ENCODE measurements around the gene UBAP2. TPM values are rescaled to one million over a fixed set of nuclear protein-coding genes. Genes with fewer than 3 reads are reported as not detected.

UBAP2 gene
- polyA plus RNA-seq, 2 donors: 12.6 to 15.6 TPM

DNA sequence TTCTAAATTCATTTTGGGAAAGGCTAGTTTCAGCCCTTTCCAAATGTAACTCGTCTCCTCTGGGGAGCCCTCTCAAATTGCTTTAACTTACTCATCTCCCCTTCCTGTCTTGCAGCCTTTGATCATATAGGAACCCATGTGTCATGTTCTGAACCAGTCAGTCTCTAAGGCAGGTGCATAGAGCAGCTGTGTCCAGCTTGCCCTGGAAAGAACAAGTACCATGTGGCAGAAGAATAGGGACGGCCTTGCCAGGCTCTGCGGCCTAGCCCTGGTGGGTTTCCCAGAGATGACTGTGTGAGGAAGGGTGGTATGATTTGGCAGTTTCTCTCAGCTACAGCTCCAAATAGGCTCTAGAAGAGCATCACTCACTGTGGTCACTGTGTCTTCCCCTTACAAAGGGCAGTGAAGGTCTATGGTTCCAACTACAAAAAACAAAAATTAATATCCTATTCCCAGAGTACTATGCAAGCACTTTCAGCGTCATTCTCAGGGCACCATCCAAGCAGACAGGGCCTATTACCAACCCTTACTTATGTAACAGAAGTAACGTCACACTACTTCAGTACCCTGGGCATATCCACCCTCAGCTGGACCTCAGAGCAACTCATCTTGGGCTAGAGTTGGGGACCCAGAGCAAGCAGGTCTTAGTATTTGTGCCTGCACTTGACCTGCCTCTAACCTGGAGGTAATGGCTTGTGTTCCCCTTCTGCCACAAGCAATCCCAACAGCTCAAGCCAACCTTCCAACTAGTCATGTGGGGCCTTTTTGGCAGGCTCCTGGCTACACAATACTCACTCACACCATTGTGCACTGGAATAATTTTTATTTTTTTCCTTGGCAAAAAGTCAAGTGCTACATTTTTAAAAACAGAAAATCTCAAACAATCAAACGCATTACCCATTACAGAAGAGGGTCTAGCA, 37.2 kb upstream of the UBAP2 start:
- Histone ChIP-seq H3K27me3 (ENCODE audit: control insufficient read depth in 1 of 2, insufficient read depth in 2 of 2, low read length in 2 of 2) (no peaks in the 10 kb centered on the region), H3K27ac (ENCODE audit: low read depth in 2 of 2, low read length in 1 of 2) (no peak overlapping the region), H3K4me1 (ENCODE audit: control insufficient read depth in 2 of 2, insufficient read depth in 2 of 2, low read length in 1 of 2) (peaks cover 0 to 2% of the 10 kb centered on the region in 2 donors)

DNA sequence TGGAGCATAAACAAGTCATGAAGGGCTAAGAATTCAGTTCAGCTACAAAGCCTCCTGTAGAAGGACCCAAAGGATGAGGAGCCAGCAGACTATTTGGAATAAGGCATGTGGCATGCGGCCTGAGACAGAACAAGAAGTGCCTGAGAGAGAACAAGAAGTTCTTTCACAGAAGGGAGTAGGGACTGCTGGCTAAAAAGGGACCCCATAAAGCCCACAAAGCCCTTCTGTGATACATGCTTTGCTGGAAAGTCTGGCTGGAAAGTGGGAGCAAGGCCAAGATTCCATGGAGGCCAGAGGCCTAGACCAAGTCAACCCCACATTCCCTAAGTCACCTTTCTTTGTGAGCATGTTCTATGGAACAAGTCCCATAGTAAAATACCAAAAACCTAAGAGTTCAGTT, 35.9 kb upstream of the UBAP2 start:
- Histone ChIP-seq H3K27ac (ENCODE audit: low read depth in 2 of 2, low read length in 1 of 2) (no peak overlapping the region), H3K4me3 (ENCODE audit: low read depth in 1 of 2, low read length in 2 of 2) (no peak overlapping the region), H3K36me3 (ENCODE audit: control insufficient read depth in 2 of 2, insufficient read depth in 2 of 2, low read length in 1 of 2) (peaks cover 11 to 24% of the 10 kb centered on the region in 2 donors), H3K9me3 (ENCODE audit: control insufficient read depth in 2 of 2, insufficient read depth in 1 of 2, low read depth in 1 of 2, low read length in 1 of 2) (no peaks in the 10 kb centered on the region), H3K4me1 (ENCODE audit: control insufficient read depth in 2 of 2, insufficient read depth in 2 of 2, low read length in 1 of 2) (peaks cover 0 to 2% of the 10 kb centered on the region in 2 donors), H3K27me3 (ENCODE audit: control insufficient read depth in 1 of 2, insufficient read depth in 2 of 2, low read length in 2 of 2) (no peaks in the 10 kb centered on the region)
- 25 to 27% methylated on average over 1 of the region's 1 CpG for WGBS, 2 donors

More for the DNA sequence above, 37.2 kb upstream of the UBAP2 start:
- Histone ChIP-seq H3K36me3 (ENCODE audit: control insufficient read depth in 2 of 2, insufficient read depth in 2 of 2, low read length in 1 of 2) (peaks cover 11 to 27% of the 10 kb centered on the region in 2 donors), H3K9me3 (ENCODE audit: control insufficient read depth in 2 of 2, insufficient read depth in 1 of 2, low read depth in 1 of 2, low read length in 1 of 2) (no peaks in the 10 kb centered on the region), H3K4me3 (ENCODE audit: low read depth in 1 of 2, low read length in 2 of 2) (no peak overlapping the region)
- 84 to 89% methylated on average over 6 of the region's 6 CpGs for WGBS, 2 donors

DNA sequence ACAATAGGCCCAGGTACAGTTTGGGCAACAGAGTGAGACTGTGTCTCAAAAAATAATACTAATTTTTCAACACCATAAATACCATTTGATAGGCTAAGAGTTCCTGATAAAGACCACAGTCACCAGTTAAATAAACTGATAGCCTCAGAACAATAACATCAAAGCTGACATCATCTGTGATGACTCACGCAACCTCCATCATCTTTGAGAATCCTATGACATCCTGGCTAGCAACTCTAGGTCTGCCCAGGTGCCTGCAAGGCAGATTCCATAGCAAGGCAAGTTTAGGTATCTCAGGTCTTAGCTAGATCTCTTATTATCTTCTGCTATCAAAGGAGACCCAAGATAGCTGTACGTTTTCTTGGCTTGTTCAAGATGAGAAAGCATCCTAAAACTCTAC, 30.5 kb upstream of the UBAP2 start:
- Histone ChIP-seq H3K4me3 (ENCODE audit: low read depth in 1 of 2, low read length in 2 of 2) (no peak overlapping the region), H3K27ac (ENCODE audit: low read depth in 2 of 2, low read length in 1 of 2) (no peak overlapping the region)

DNA sequence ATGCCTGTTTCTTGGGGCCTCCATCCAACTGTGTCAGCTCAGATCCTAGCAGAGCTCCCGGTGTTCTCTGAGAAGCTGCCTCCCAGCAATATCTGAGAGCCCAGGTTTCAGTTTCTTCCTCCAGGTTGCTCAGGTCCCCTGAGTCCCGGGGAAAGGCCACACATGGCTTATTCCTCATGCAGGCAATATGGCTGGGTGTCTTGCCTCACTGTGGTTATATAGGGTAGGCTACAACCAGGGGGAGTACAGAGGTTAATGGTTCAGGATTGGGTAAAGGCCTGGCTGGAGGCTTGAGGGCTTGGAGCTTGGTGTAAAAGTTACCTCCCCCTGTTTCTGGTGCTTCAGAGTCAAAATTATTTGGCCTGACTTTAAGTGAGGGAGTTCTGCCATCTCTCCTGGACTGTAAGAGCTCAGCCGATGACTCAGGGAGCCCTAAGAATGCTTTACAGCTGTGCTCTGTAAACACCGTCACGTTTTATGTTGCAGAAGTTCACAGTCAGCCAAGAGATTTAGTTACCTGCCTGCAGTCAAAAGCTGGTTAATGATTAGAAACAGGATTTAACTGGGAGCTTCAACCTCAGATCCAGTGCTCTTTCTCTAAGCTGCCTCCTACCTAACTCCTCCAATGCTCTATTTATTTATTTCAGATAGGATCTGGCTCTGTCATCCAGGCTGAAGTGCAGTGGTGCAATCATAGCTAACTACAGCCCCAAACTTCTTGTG, 24.3 kb upstream of the UBAP2 start:
- H3K27ac ChIP-seq (ENCODE audit: low read depth in 2 of 2, low read length in 1 of 2): peak overlapping the region; percentile 85 to 92
- H3K4me3 ChIP-seq (ENCODE audit: low read depth in 1 of 2, low read length in 2 of 2): no peak overlapping the region
- H3K9me3 ChIP-seq (ENCODE audit: control insufficient read depth in 2 of 2, insufficient read depth in 1 of 2, low read depth in 1 of 2, low read length in 1 of 2): no peaks in the 10 kb centered on the region
- H3K27me3 ChIP-seq (ENCODE audit: control insufficient read depth in 1 of 2, insufficient read depth in 2 of 2, low read length in 2 of 2): no peaks in the 10 kb centered on the region
- 34 to 39% methylated on average over 5 of the region's 5 CpGs for WGBS, 2 donors
- no peaks in the 10 kb centered on the region for H3K36me3 ChIP-seq (ENCODE audit: control insufficient read depth in 2 of 2, insufficient read depth in 2 of 2, low read length in 1 of 2)
- peaks cover 0 to 5% of the 10 kb centered on the region in 2 donors for H3K4me1 ChIP-seq (ENCODE audit: control insufficient read depth in 2 of 2, insufficient read depth in 2 of 2, low read length in 1 of 2)

More for the DNA sequence above, 30.5 kb upstream of the UBAP2 start:
- 76 to 80% methylated on average over 2 of the region's 2 CpGs for WGBS, 2 donors
- Histone ChIP-seq H3K4me1 (ENCODE audit: control insufficient read depth in 2 of 2, insufficient read depth in 2 of 2, low read length in 1 of 2) (no peaks in the 10 kb centered on the region), H3K27me3 (ENCODE audit: control insufficient read depth in 1 of 2, insufficient read depth in 2 of 2, low read length in 2 of 2) (no peaks in the 10 kb centered on the region), H3K9me3 (ENCODE audit: control insufficient read depth in 2 of 2, insufficient read depth in 1 of 2, low read depth in 1 of 2, low read length in 1 of 2) (no peaks in the 10 kb centered on the region), H3K36me3 (ENCODE audit: control insufficient read depth in 2 of 2, insufficient read depth in 2 of 2, low read length in 1 of 2) (no peaks in the 10 kb centered on the region)

DNA sequence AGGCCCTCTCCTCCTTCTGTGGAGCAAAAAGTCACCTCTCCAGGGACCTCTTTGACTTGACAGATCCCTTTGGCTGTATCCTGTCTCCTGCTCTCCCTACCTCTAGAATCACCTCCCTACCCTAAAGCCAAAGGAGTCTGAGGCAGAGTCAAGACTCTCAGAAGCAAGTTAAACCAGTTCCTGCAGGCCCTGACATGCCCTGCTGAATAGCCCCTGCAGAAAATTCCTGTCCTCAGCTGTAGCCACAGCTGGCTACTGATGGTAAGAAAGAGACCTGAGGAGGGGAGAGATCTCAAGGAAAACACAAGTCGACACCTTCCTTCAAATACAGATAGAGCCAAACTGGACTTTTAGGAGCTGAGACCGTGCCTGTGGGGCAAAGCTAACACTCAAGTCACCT, 23.7 kb upstream of the UBAP2 start:
- Histone ChIP-seq H3K4me1 (ENCODE audit: control insufficient read depth in 2 of 2, insufficient read depth in 2 of 2, low read length in 1 of 2) (peaks cover 0 to 5% of the 10 kb centered on the region in 2 donors), H3K36me3 (ENCODE audit: control insufficient read depth in 2 of 2, insufficient read depth in 2 of 2, low read length in 1 of 2) (no peaks in the 10 kb centered on the region), H3K9me3 (ENCODE audit: control insufficient read depth in 2 of 2, insufficient read depth in 1 of 2, low read depth in 1 of 2, low read length in 1 of 2) (no peaks in the 10 kb centered on the region), H3K27ac (ENCODE audit: low read depth in 2 of 2, low read length in 1 of 2) (peak overlapping the region; percentile 85 to 92), H3K4me3 (ENCODE audit: low read depth in 1 of 2, low read length in 2 of 2) (no peak overlapping the region), H3K27me3 (ENCODE audit: control insufficient read depth in 1 of 2, insufficient read depth in 2 of 2, low read length in 2 of 2) (no peaks in the 10 kb centered on the region)
- 50 to 66% methylated on average over 2 of the region's 2 CpGs for WGBS, 2 donors

DNA sequence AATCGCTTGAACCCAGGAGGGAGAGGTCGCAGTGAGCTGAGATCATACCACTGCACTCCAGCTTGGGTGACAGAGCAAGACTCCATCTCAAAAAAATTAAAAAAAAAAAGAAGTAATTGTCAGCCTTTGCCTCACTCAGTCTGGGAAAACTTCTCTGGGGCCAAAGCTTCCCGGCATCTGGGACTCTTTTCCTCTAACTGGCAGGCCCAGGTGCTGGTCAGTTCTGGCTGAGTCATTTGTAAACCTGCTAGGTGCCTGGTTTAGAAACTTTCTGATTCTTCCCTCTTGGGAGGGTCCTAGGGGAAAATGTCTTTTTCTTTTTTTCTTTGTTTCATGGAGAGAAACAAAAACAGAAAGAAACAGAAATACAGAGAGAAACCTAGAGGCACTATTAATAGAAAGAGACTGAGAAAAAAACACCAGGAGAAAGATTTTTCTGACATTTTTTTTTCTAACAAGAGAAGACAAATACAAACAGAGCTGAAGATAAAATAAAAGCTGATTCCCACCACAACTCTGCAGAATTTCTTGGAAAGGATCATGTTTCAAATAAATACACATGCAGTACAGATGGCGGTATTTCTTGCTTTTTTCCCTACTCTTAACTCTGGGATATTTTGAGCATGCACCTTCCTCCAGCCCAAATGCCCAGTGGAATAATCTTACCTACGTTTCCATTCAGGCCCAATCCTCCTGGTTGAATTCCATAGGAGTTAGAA, 22.1 kb upstream of the UBAP2 start:
- Histone ChIP-seq H3K27ac (ENCODE audit: low read depth in 2 of 2, low read length in 1 of 2) (no peak overlapping the region), H3K4me3 (ENCODE audit: low read depth in 1 of 2, low read length in 2 of 2) (no peak overlapping the region), H3K36me3 (ENCODE audit: control insufficient read depth in 2 of 2, insufficient read depth in 2 of 2, low read length in 1 of 2) (no peaks in the 10 kb centered on the region), H3K27me3 (ENCODE audit: control insufficient read depth in 1 of 2, insufficient read depth in 2 of 2, low read length in 2 of 2) (no peaks in the 10 kb centered on the region), H3K4me1 (ENCODE audit: control insufficient read depth in 2 of 2, insufficient read depth in 2 of 2, low read length in 1 of 2) (peaks cover 0 to 5% of the 10 kb centered on the region in 2 donors), H3K9me3 (ENCODE audit: control insufficient read depth in 2 of 2, insufficient read depth in 1 of 2, low read depth in 1 of 2, low read length in 1 of 2) (no peaks in the 10 kb centered on the region)
- WGBS, 2 donors: 71 to 80% methylated on average over 5 of the region's 5 CpGs

DNA sequence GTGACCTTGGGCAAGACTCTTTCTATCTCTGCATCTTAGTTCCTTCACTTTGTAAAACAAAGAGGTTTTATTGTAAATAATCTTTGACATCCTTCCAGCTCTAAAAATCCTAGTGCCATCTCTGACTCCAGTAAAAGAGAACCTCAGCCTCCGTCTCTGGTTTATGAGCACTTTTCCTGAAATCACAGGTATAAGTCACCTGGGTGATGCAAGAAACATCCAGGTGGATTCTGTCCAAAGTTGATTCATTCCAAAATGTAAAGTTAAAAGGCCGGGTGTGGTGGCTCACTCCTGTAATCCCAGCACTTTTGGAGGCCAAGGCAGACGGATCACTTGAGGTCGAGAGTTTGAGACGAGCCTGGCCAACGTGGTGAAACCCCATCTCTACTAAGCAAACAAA, 21.1 kb upstream of the UBAP2 start:
- Histone ChIP-seq H3K36me3 (ENCODE audit: control insufficient read depth in 2 of 2, insufficient read depth in 2 of 2, low read length in 1 of 2) (no peaks in the 10 kb centered on the region), H3K4me1 (ENCODE audit: control insufficient read depth in 2 of 2, insufficient read depth in 2 of 2, low read length in 1 of 2) (peaks cover 0 to 5% of the 10 kb centered on the region in 2 donors), H3K4me3 (ENCODE audit: low read depth in 1 of 2, low read length in 2 of 2) (no peak overlapping the region), H3K9me3 (ENCODE audit: control insufficient read depth in 2 of 2, insufficient read depth in 1 of 2, low read depth in 1 of 2, low read length in 1 of 2) (no peaks in the 10 kb centered on the region), H3K27me3 (ENCODE audit: control insufficient read depth in 1 of 2, insufficient read depth in 2 of 2, low read length in 2 of 2) (no peaks in the 10 kb centered on the region), H3K27ac (ENCODE audit: low read depth in 2 of 2, low read length in 1 of 2) (no peak overlapping the region)
- 60 to 62% methylated on average over 6 of the region's 6 CpGs for WGBS, 2 donors

DNA sequence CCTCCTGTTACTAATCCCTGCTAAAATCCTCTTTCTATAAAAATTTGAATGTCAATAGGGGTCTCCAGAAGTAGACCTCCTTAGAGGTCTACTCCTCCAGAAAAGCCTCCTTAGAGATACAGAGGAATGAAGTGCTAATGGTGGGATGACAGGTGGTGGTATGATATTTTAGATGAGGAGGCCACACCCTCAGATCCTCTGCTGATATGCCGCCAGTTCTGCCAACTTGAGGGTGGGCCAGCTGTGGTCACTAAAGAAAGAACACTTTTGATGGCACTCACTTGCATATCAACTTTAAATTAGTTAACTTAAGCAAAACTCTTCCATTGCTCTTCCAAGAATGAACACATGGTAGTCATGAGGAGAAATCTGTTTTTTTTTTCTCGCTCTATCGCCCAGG, 16.9 kb upstream of the UBAP2 start:
- H3K4me3 ChIP-seq (ENCODE audit: low read depth in 1 of 2, low read length in 2 of 2): no peak overlapping the region
- H3K4me1 ChIP-seq (ENCODE audit: control insufficient read depth in 2 of 2, insufficient read depth in 2 of 2, low read length in 1 of 2): no peaks in the 10 kb centered on the region
- no peak overlapping the region for H3K27ac ChIP-seq (ENCODE audit: low read depth in 2 of 2, low read length in 1 of 2)
- H3K9me3 ChIP-seq (ENCODE audit: control insufficient read depth in 2 of 2, insufficient read depth in 1 of 2, low read depth in 1 of 2, low read length in 1 of 2): no peaks in the 10 kb centered on the region
- H3K27me3 ChIP-seq (ENCODE audit: control insufficient read depth in 1 of 2, insufficient read depth in 2 of 2, low read length in 2 of 2): no peaks in the 10 kb centered on the region
- WGBS, 2 donors: 94 to 96% methylated on average over 3 of the region's 3 CpGs
- H3K36me3 ChIP-seq (ENCODE audit: control insufficient read depth in 2 of 2, insufficient read depth in 2 of 2, low read length in 1 of 2): no peaks in the 10 kb centered on the region

DNA sequence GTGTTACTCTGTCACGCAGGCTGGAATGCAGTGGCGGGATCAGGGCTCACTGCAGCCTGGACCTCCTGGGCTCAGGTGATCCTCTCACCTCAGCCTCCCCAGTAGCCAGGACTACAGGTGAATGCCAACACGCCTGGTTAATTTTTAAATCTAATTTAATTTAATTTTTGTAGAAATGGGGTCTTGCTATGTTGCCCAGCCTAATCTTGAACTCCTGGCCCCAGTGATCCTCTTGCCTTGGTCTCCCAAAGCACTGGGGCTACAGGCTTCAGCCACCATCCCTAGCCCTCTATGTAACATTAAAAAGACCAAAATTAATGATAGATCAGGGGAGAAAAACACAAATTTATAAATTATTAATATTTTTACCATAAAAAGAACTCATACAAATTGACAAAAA, 11.3 kb upstream of the UBAP2 start:
- Histone ChIP-seq H3K4me1 (ENCODE audit: control insufficient read depth in 2 of 2, insufficient read depth in 2 of 2, low read length in 1 of 2) (no peaks in the 10 kb centered on the region), H3K9me3 (ENCODE audit: control insufficient read depth in 2 of 2, insufficient read depth in 1 of 2, low read depth in 1 of 2, low read length in 1 of 2) (no peaks in the 10 kb centered on the region), H3K36me3 (ENCODE audit: control insufficient read depth in 2 of 2, insufficient read depth in 2 of 2, low read length in 1 of 2) (no peaks in the 10 kb centered on the region), H3K27me3 (ENCODE audit: control insufficient read depth in 1 of 2, insufficient read depth in 2 of 2, low read length in 2 of 2) (no peaks in the 10 kb centered on the region), H3K4me3 (ENCODE audit: low read depth in 1 of 2, low read length in 2 of 2) (no peak overlapping the region), H3K27ac (ENCODE audit: low read depth in 2 of 2, low read length in 1 of 2) (no peak overlapping the region)
- 77 to 90% methylated on average over 3 of the region's 3 CpGs for WGBS, 2 donors
